H1 (cell line): ENCODE data around the gene FTCDNL1. TPM values are rescaled to one million over a fixed set of nuclear protein-coding genes. Genes with fewer than 3 reads are reported as not detected.

ENCODE experiments used
- CTCF ChIA-PET: fragments of 300-600 bp; sonication (Branson Sonifier 250); formaldehyde crosslinking; loops from one replicate; lab custom pipeline; 2021; ENCODE audit not compliant: partially characterized antibody; lab: Charles Lee
- POLR2A ChIA-PET: fragments of 300-600 bp; sonication (Branson Sonifier 250); formaldehyde crosslinking; loops from one replicate; lab custom pipeline; 2021; ENCODE audit warnings: inconsistent platforms; ENCODE audit not compliant: partially characterized antibody; lab: Charles Lee
- DNase-seq, 2 experiments: peaks; one replicate each; pipeline versions ENCODE4 v3.0.0 to v3.0.0-alpha.2; 2010 to 2022; ENCODE audit warnings: low spot score in 2 of 2, low read depth in 1 of 2, mixed read lengths in 1 of 2
- FAIRE-seq: peaks from 2 replicates; lab custom pipeline; 2011; peaks lifted over from hg19 to GRCh38; lab: Jason Lieb, UNC
- H2AFZ ChIP-seq: 2 replicates; pipeline ENCODE4 v1.8.1; 2012; ENCODE audit warnings: low read length, inconsistent platforms
- H2AK5ac ChIP-seq: 2 replicates; pipeline ENCODE4 v1.6.1; 2013; ENCODE audit warnings: low read depth, low read length
- H2BK120ac ChIP-seq: replicated peaks from 2 replicates; pipeline ENCODE3; 2013; ENCODE audit warnings: low read depth, low read length, inconsistent platforms
- H2BK12ac ChIP-seq: 2 replicates; pipeline ENCODE4 v1.6.1; 2013; ENCODE audit warnings: low read depth, low read length
- H2BK15ac ChIP-seq: 2 replicates; pipeline ENCODE4 v1.6.1; 2013; ENCODE audit warnings: low read length
- H2BK20ac ChIP-seq: 2 replicates; pipeline ENCODE4 v1.6.1; 2013; ENCODE audit warnings: low read length
- H2BK5ac ChIP-seq: 2 replicates; pipeline ENCODE4 v1.6.1; 2013; ENCODE audit warnings: low read depth, low read length
- H3K14ac ChIP-seq: 2 replicates; pipeline ENCODE4 v1.6.1; 2013; ENCODE audit warnings: inconsistent platforms; ENCODE audit not compliant: insufficient read length
- H3K18ac ChIP-seq: 2 replicates; pipeline ENCODE4 v1.6.1; 2013; ENCODE audit warnings: low read length; ENCODE audit errors: extremely low read depth
- H3K23ac ChIP-seq: 2 replicates; pipeline ENCODE4 v1.6.1; 2013; ENCODE audit warnings: inconsistent platforms; ENCODE audit not compliant: insufficient read length
- H3K23me2 ChIP-seq: 2 replicates; pipeline ENCODE4 v1.6.1; 2013; ENCODE audit warnings: low read depth, low read length
- H3K27ac ChIP-seq: 2 replicates; pipeline ENCODE4 v1.6.1; 2011; ENCODE audit warnings: low read depth, low read length, inconsistent platforms
- H3K27me3 ChIP-seq, 4 experiments: replicated peaks in 1 of 4; 1 replicate in 1 of 4; 2 replicates in 3 of 4; pipeline versions ENCODE4 v1.6.1 to v1.8.1; 2011 to 2013; ENCODE audit warnings: low read length in 3 of 4, mild to moderate bottlenecking in 3 of 4, inconsistent platforms in 2 of 4, mixed read lengths in 2 of 4, moderate library complexity in 1 of 4; ENCODE audit not compliant: control insufficient read depth in 3 of 4, insufficient read depth in 3 of 4; ENCODE audit errors: extremely low read depth in 1 of 4
- H3K36me3 ChIP-seq, 4 experiments: 2 replicates each; pipeline versions ENCODE4 v1.6.1 to v1.8.1; 2011 to 2013; ENCODE audit warnings: mild to moderate bottlenecking in 4 of 4, low read length in 3 of 4, moderate library complexity in 2 of 4, control low read depth in 1 of 4, inconsistent platforms in 1 of 4; ENCODE audit not compliant: insufficient read depth in 4 of 4, control insufficient read depth in 2 of 4
- H3K4ac ChIP-seq: replicated peaks from 2 replicates; pipeline ENCODE3; 2013; ENCODE audit warnings: low read length, low read depth, mixed read lengths, inconsistent platforms; ENCODE audit not compliant: insufficient read length
- H3K4me1 ChIP-seq, 4 experiments: replicated peaks in 1 of 4; 1 replicate in 1 of 4; 2 replicates in 3 of 4; pipeline versions ENCODE4 v1.6.1 to v1.8.1; 2011 to 2013; ENCODE audit warnings: low read length in 3 of 4, inconsistent platforms in 2 of 4, mixed read lengths in 1 of 4; ENCODE audit not compliant: insufficient read depth in 4 of 4, control insufficient read depth in 3 of 4
- H3K4me2 ChIP-seq, 2 experiments: 2 replicates each; pipeline versions ENCODE4 v1.6.1 to v1.8.1; 2011 to 2013; ENCODE audit warnings: low read depth in 2 of 2, low read length in 2 of 2, control low read depth in 1 of 2, inconsistent platforms in 1 of 2, mild to moderate bottlenecking in 1 of 2; ENCODE audit not compliant: insufficient read depth in 1 of 2
- H3K4me3 ChIP-seq, 4 experiments: fragments of 200-600, 300-600 bp in 1 of 4; sonication (generic), shearing (Covaris generic), sonication (Bioruptor Twin) in 1 of 4; 2 replicates each; pipeline versions ENCODE4 v1.5.1 to v1.8.1; 2011 to 2016; ENCODE audit warnings: low read length in 4 of 4, low read depth in 3 of 4, control low read depth in 2 of 4, inconsistent platforms in 2 of 4, mild to moderate bottlenecking in 2 of 4, mixed read lengths in 1 of 4, moderate library complexity in 1 of 4; ENCODE audit not compliant: insufficient read depth in 2 of 4; ENCODE audit errors: extremely low read depth in 1 of 4
- H3K56ac ChIP-seq: replicated peaks from 2 replicates; pipeline ENCODE3; 2013; ENCODE audit warnings: low read depth, mild to moderate bottlenecking, mixed read lengths, low read length, inconsistent platforms; ENCODE audit not compliant: insufficient read length
- H3K79me1 ChIP-seq: 2 replicates; pipeline ENCODE4 v1.6.1; 2013; ENCODE audit warnings: low read depth, low read length, control low read depth
- H3K79me2 ChIP-seq, 2 experiments: 2 replicates each; pipeline versions ENCODE4 v1.6.1 to v1.8.1; 2012 to 2013; ENCODE audit warnings: low read length in 2 of 2, mild to moderate bottlenecking in 2 of 2, inconsistent platforms in 1 of 2; ENCODE audit not compliant: insufficient read depth in 2 of 2, control insufficient read depth in 1 of 2
- H3K9ac ChIP-seq, 4 experiments: replicated peaks in 1 of 4; 1 replicate in 1 of 4; 2 replicates in 3 of 4; pipeline versions ENCODE4 v1.6.1 to v1.8.1; 2011 to 2013; ENCODE audit warnings: low read depth in 3 of 4, low read length in 3 of 4, control low read depth in 2 of 4, mild to moderate bottlenecking in 2 of 4, moderate library complexity in 2 of 4, inconsistent platforms in 1 of 4; ENCODE audit errors: extremely low read depth in 1 of 4
- H3K9me3 ChIP-seq, 2 experiments: 2 replicates each; pipeline versions ENCODE4 v1.6.1 to v1.8.1; 2012 to 2013; ENCODE audit warnings: mild to moderate bottlenecking in 2 of 2, moderate library complexity in 2 of 2, control low read depth in 1 of 2, inconsistent platforms in 1 of 2, low read depth in 1 of 2, low read length in 1 of 2, mixed read lengths in 1 of 2; ENCODE audit not compliant: insufficient read depth in 2 of 2
- H4K20me1 ChIP-seq, 2 experiments: replicated peaks in 1 of 2; 2 replicates each; pipeline versions ENCODE3 to v1.8.1; 2011 to 2013; ENCODE audit warnings: inconsistent platforms in 2 of 2, low read length in 2 of 2, mild to moderate bottlenecking in 1 of 2; ENCODE audit not compliant: insufficient read depth in 2 of 2, control insufficient read depth in 1 of 2
- H4K5ac ChIP-seq: 2 replicates; pipeline ENCODE4 v1.6.1; 2013; ENCODE audit warnings: low read length, low read depth, mixed read lengths, inconsistent platforms; ENCODE audit not compliant: insufficient read length
- H4K8ac ChIP-seq: 2 replicates; pipeline ENCODE4 v1.8.0; 2013; ENCODE audit warnings: mild to moderate bottlenecking, moderate library complexity, low read length, inconsistent platforms; ENCODE audit not compliant: insufficient read depth; ENCODE audit errors: extremely low read depth
- H4K91ac ChIP-seq: replicated peaks from 2 replicates; pipeline ENCODE3; 2013; ENCODE audit warnings: low read length, mixed read lengths, inconsistent platforms; ENCODE audit not compliant: insufficient read length
- BRCA1 ChIP-seq: IDR thresholded peaks from 2 replicates; pipeline ENCODE4 v1.6.1; 2012; ENCODE audit warnings: low read depth, low read length, improper control_type of control experiment
- CHD2 ChIP-seq: IDR thresholded peaks from 2 replicates; pipeline ENCODE4 v1.6.1; 2012; ENCODE audit warnings: low read length, improper control_type of control experiment
- GABPA ChIP-seq: IDR thresholded peaks from 2 replicates; pipeline ENCODE4 v1.6.1; 2011; ENCODE audit warnings: mild to moderate bottlenecking, low read length, moderate library complexity, borderline replicate concordance; ENCODE audit not compliant: insufficient read depth
- JUND ChIP-seq: IDR thresholded peaks from 2 replicates; pipeline ENCODE4 v1.6.1; 2011; ENCODE audit warnings: mild to moderate bottlenecking, improper control_type of control experiment, low read length
- KDM1A ChIP-seq: fragments of 200-600, 300-600 bp; sonication (generic); IDR thresholded peaks from 2 replicates; pipeline ENCODE4 v1.7.1; 2016; ENCODE audit warnings: mild to moderate bottlenecking, low read length, borderline replicate concordance
- MAX ChIP-seq: IDR thresholded peaks from 2 replicates; pipeline ENCODE4 v1.6.1; 2012; ENCODE audit warnings: inconsistent platforms
- POLR2A ChIP-seq, 2 experiments: IDR thresholded peaks; 1 replicate in 1 of 2; 2 replicates in 1 of 2; pipeline ENCODE4 v1.6.1; 2011; ENCODE audit warnings: low read depth in 2 of 2, low read length in 2 of 2, mild to moderate bottlenecking in 2 of 2; ENCODE audit errors: control extremely low read depth in 1 of 2
- POLR2AphosphoS5 ChIP-seq: IDR thresholded peaks from 2 replicates; pipeline ENCODE4 v1.6.1; 2011; ENCODE audit warnings: low read depth, low read length
- RFX5 ChIP-seq: IDR thresholded peaks from 2 replicates; pipeline ENCODE4 v1.6.1; 2011; ENCODE audit warnings: low read depth, low read length, improper control_type of control experiment, borderline replicate concordance
- RXRA ChIP-seq: IDR thresholded peaks from 2 replicates; pipeline ENCODE4 v1.6.1; 2011; ENCODE audit warnings: low read depth, mild to moderate bottlenecking, low read length, moderate library complexity; ENCODE audit not compliant: insufficient read depth
- SIRT6 ChIP-seq: IDR thresholded peaks from one replicate; pipeline ENCODE4 v1.7.1; 2012; ENCODE audit warnings: low read length, inconsistent platforms
- TAF1 ChIP-seq: IDR thresholded peaks from 2 replicates; pipeline ENCODE4 v1.6.1; 2011; ENCODE audit warnings: mild to moderate bottlenecking, low read depth, low read length
- ZNF274 ChIP-seq: IDR thresholded peaks from 2 replicates; pipeline ENCODE4 v1.7.0; 2012; ENCODE audit warnings: low read length, borderline replicate concordance; ENCODE audit errors: extremely low read depth
- WGBS, 2 experiments: shearing (Covaris generic) in 1 of 2; methylation state at CpG; one replicate each; pipeline versions ENCODE4 v1.1.6 to v1.1.7; 2013 to 2015; ENCODE audit warnings: low lambda C conversion rate in 2 of 2, mixed read lengths in 2 of 2, inconsistent platforms in 1 of 2, low coverage in 1 of 2, missing lambda C conversion rate in 1 of 2; ENCODE audit not compliant: insufficient replicate concordance in 2 of 2, insufficient coverage in 1 of 2, insufficient read length in 1 of 2; ENCODE audit errors: extremely low coverage in 1 of 2, missing lambda C conversion rate in 1 of 2; 5-methylcytosine and 5-hydroxymethylcytosine counted together
- polyA plus RNA-seq, 7 experiments: library from polyadenylated mRNA; depleted of rRNA in 3 of 7; stranded (reverse) in 5 of 7; unstranded in 2 of 7; fragments of >200 nt in 5 of 7; fragments of 200-250 nt in 2 of 7; gene quantifications; 1 replicate in 5 of 7; 2 replicates in 1 of 7; 4 replicates in 1 of 7; pipeline versions ENCODE4 v1.2.1 to v1.2.3, GENCODE V29; 2011 to 2013; ENCODE audit warnings: missing spikeins in 2 of 7, mixed read lengths in 2 of 7
- total RNA-seq: library from RNA; stranded (reverse); fragmentation: NEBNext Ultra II Directional; extraction: Animal tissue kit (Norgen Biotek cat#: 25700); gene quantifications from 2 replicates; pipeline ENCODE4 v1.2.1, GENCODE V29; 2021

FTCDNL1 gene
- total and polyA plus RNA-seq, 2 of the 8 experiments (the other 6 are each of a cell fraction or from before 2014, with no cell fraction given) = 0.41 to 0.97 TPM

- Histone ChIP-seq H2BK15ac (no peak overlapping the region), H3K4me1 (no peaks in the 10 kb centered on the region), H2AFZ (no peak overlapping the region), H2BK5ac (no peak overlapping the region), H3K27me3 (no peaks in the 10 kb centered on the region), H3K4me3 (no peak overlapping the region), H4K5ac (no peak overlapping the region), H3K9ac (no peak overlapping the region), H3K23ac (no peak overlapping the region), H3K14ac (no peak overlapping the region), H3K79me1 (no peaks in the 10 kb centered on the region), H4K8ac (no peak overlapping the region), H3K18ac (no peak overlapping the region), H4K91ac (no peak overlapping the region), H3K23me2 (no peaks in the 10 kb centered on the region), H2BK20ac (no peak overlapping the region), H3K56ac (no peak overlapping the region), H3K4ac (no peak overlapping the region), H3K9me3 (no peaks in the 10 kb centered on the region)
- 90% methylated on average over 2 of the region's 2 CpGs; no CpG with 5 or more reads in 1 of the 2 experiments for WGBS, 2 experiments
- FAIRE-seq (no peak), DNase-seq (no peak)
- CTCF ChIA-PET = interaction anchor here (0.8 to 4.1 kb wide), 4 partner anchors 12 to 41 kb away, joined by 3 to 21 read pairs (median 9); no protein-coding TSS in a partner anchor
- POLR2A ChIA-PET = no interaction called here
- TF ChIP-seq CHD2 (no peak), RXRA (no peak), POLR2A (IDR thresholded peaks at IDR 0.05; ENCODE audit: control extremely low read depth in 1 of 2, low read depth in 2 of 2, low read length in 2 of 2) (no peak), GABPA (no peak), KDM1A (no peak), TAF1 (no peak), RFX5 (no peak), MAX (no peak), ZNF274 (no peak), JUND (no peak), BRCA1 (no peak), SIRT6 (no peak), POLR2AphosphoS5 (no peak)
- TF ChIP-seq, all 59 proteins: peak for 0
- H3K27ac ChIP-seq = no peak overlapping the region
- H2BK120ac ChIP-seq = no peak overlapping the region
- no peaks in the 10 kb centered on the region for H4K20me1 ChIP-seq
- H2AK5ac ChIP-seq = no peak overlapping the region
- H2BK12ac ChIP-seq = no peak overlapping the region
- no peak overlapping the region for H3K4me2 ChIP-seq
- no peaks in the 10 kb centered on the region for H3K36me3 ChIP-seq
- H3K79me2 ChIP-seq = no peaks in the 10 kb centered on the region
These were observed 123.2 kb downstream of the FTCDNL1 start for GRCh38 chr2:199727801-199728200.
